Measurements from ENCODE around the gene IFNGR1.

IFNGR1 gene

DNA sequence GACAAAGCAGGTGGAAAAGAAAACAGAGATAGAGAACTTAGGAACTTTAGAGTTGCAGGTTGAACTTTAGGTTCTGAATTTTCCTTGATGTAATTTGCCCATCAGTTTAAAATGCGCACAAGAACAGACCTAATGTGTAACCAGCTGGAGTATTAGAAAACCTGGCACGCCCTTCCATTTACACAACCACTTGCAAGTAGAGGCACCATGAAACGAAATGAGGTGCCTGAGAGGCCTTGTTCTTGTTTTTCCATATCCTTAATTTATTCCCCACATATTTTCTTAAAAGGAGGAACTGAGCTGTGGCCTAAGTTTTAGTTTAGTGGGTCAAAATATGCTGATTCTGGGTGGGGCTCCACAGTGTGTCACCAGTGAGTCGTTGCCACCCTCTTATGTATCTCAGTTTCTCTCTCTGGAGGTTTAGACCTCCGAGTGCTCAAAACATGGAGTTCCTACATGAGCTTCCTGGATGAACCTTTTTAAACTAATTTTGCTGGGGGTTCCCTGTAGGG lies 28.5 kb downstream of the IFNGR1 start:
- no peak overlapping the region for H3K4me3 ChIP-seq (ENCODE audit: low read depth, low read length)
- no peak for TF ChIP-seq CTCF (IDR thresholded peaks at IDR 0.05; ENCODE audit: low read depth, low read length)

DNA sequence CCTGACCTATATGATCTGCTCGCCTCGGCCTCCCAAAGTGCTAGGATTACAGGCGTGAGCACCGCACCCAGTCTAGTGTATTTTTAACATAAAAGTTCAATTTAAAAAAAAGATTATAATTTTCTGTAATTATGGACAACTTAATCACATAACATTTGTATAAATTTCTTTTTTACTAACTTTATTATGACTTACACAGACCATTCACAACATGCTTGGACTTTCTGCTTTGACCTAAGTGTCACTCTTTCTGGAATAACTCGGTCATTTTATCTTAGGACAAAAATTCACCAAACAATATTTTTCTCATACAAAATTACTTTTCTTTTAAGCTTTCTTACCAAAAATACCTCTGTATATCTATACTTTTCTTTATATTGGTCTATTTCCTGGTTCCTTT lies 30.3 kb downstream of the IFNGR1 start:
- H3K4me3 ChIP-seq (ENCODE audit: low read depth, low read length) = no peak overlapping the region
- no peak for TF ChIP-seq CTCF (IDR thresholded peaks at IDR 0.05; ENCODE audit: low read depth, low read length)

GRCh38 chr6:137185290-137185689 lies 33.9 kb downstream of the IFNGR1 start:
- no peak for TF ChIP-seq CTCF (IDR thresholded peaks at IDR 0.05; ENCODE audit: low read depth, low read length)
- H3K4me3 ChIP-seq (ENCODE audit: low read depth, low read length) = no peak overlapping the region

DNA sequence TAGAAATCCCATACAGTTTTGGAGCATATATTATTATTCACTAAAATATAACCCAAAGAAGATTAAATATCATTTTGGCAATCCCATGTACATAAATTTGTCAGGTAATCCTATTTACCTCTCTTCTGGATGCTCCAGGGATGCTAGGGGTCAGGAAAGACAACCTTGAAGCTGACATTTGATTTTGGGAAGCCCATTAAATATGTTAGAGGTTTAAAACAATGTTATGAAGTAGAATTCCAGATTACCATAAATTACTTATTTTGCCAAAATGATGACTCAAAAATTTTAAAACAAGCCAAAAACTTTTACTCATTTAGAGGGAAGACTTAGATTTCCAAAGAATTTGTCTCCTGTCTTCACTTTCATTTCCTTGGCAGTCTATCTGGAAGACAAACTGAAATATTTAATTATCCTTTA lies 36.5 kb downstream of the IFNGR1 start:
- no peak overlapping the region for H3K4me3 ChIP-seq (ENCODE audit: low read depth, low read length)

GRCh38 chr6:137181891-137182653 lies 37.1 kb downstream of the IFNGR1 start:
- TF ChIP-seq CTCF (IDR thresholded peaks at IDR 0.05; ENCODE audit: low read depth, low read length) = no peak
- H3K4me3 ChIP-seq (ENCODE audit: low read depth, low read length) = no peak overlapping the region

More for the DNA sequence above, 36.5 kb downstream of the IFNGR1 start:
- TF ChIP-seq CTCF (IDR thresholded peaks at IDR 0.05; ENCODE audit: low read depth, low read length) = no peak

DNA sequence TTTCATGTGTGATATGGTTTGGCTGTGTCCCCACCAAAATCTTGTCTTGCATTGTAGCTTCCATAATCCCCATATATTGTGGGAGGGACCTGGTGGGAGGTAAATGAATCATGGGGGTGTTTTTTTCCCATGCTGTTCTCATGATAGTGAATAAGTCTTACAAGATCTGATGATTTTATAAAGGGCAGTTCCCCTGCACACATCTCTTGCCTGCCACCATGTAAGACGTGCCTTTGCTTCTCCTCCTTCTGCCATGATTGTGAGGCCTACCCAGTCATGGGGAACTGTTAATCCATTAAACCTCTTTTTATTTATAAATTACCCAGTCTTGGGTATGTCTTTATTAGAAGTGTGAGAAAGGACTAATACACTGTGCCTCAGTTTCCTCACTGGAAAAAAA lies 41.6 kb downstream of the IFNGR1 start:
- no peak overlapping the region for H3K4me3 ChIP-seq (ENCODE audit: low read depth, low read length)
- no peak for TF ChIP-seq CTCF (IDR thresholded peaks at IDR 0.05; ENCODE audit: low read depth, low read length)

- no peak for TF ChIP-seq CTCF (IDR thresholded peaks at IDR 0.05; ENCODE audit: low read depth, low read length)
- no peak overlapping the region for H3K4me3 ChIP-seq (ENCODE audit: low read depth, low read length)
These were observed 42.5 kb downstream of the IFNGR1 start for GRCh38 chr6:137176729-137177128.
